CD4-positive, alpha-beta T cell treated with Interleukin-2 at 100 ng/mL for 4 hours (primary cell): ENCODE results near the gene MSX1.

Experiments
- DNase-seq: peaks from one replicate; pipeline ENCODE4 v3.0.0-alpha.2; 2020; ENCODE audit warnings: low spot score

The MSX1 gene

GRCh38 chr4:4870576-4871241, 11.2 kb downstream of the MSX1 start:
- no peak for DNase-seq

DNA sequence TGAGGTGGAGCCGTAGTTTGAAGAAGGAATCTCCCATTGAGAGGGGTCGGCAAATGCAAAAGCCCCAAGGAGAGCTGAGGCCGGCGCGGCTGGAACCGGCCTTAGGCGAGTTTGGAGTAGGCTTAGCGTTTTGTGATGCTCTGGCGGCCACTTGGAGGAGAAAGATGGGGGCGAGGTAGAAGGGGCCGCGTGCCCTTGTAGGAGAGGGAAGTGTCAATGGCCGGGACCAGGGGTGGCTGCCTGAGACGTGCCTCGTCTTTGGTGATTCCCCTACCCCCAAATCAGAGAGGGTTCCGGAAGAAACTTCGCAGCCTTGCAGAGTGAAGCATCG, 11.7 kb downstream of the MSX1 start:
- DNase-seq = no peak

DNA sequence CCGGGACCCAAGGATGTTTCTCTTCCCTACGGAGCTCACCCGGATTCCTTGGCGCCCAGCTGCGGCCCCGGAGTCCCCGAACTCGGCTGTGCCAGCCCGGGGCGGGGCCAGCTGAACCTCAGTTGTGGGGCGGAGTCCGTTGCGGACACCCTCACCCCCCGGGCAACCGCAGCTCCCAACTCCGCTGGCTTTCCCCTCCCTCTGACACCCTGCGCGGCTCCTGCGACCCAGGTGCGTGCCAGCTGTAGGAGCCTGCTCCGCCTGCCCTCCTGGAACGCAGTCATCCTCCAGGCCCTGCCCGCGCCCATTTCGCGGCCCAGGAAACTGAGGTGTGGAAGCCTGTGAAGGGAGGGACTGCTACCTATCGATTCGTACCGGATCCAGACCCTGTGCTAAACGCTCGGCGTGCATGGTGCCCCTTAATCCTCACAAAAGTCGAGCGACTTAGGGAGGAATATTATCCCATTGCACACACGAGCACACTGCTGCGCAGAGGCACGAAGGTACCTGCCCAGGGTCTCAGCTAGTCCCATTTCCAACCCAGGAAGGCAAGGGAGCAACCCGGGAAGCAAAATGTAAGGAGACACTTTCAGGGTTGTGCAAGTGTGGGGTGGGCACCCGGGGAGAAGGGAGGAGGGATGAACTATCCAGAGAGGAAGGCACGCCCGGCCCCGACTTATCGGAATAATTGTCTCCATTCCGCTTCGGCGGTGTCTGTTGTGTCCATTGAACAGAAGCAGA, 12.3 kb downstream of the MSX1 start:
- no peak for DNase-seq

DNA sequence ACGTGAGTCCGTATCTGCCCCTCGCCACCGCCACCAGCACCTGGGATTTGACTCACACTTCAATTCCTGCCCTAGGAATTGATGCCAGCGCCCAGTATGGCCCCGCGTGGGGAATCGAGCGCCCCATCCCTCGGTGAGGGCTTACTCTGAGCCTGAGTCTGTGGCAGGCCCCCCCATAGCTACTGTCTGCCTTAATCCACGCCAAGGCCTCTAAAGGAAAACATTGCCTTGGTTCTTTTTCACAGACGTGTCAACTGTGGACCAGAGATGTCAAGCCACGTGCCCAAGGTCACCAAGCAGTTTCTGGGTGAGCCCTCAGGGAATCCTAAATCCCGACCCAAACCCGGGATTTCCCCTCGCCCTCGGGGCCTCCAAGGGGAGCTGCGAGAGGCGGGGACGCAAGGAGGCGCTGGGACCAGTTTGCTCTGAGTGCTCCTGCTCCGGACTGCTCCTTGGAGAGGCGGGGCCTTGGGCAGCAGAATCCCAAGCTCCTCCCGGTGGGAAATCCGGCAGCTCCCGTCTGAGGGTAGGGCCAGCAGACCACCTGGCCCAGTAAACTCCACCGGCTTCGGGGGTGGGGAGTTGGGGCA, 12.9 kb downstream of the MSX1 start:
- DNase-seq = no peak

DNA sequence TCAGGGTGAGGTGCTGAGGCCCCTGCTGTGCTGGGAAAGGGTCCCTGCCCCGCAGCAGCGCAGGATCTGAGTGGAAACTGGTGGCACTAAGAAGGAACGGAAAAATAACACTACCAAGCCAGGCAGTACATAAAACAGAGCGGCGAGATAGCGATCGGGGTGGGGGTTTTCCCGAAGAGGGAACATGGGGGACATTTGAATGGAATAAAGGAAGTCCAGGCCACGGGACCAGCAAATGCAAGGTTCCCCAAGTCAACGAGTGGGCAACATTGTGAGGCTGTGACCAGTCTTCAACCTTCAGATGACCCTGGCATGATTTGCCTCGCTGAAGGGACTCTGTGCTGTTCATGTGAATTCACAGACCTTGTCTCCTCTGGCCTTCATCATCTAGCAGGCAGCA, 13.7 kb downstream of the MSX1 start:
- no peak for DNase-seq

- DNase-seq = no peak
These were observed 14.8 kb downstream of the MSX1 start for GRCh38 chr4:4874254-4874653.

- DNase-seq = no peak
These were observed 15.7 kb downstream of the MSX1 start for GRCh38 chr4:4875147-4875546.

DNA sequence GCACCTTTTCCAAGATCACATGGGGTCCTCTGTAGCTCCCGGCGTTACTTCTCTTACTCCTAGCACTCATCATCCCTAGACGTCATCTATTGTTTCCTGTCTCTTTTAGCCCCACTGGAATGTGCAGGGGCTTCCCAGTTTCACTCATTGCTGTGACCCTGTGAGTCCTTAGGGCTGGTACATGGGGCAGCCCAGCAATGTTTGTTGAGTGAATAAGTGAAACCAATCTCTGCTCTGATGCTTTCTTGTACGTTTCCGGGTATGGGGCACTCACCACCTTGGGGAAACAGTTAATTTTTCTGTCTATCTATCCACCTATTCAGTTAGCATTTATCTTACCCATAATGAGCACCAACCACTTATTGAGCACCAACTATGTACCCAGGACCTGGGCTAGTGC, 16.1 kb downstream of the MSX1 start:
- no peak for DNase-seq

DNA sequence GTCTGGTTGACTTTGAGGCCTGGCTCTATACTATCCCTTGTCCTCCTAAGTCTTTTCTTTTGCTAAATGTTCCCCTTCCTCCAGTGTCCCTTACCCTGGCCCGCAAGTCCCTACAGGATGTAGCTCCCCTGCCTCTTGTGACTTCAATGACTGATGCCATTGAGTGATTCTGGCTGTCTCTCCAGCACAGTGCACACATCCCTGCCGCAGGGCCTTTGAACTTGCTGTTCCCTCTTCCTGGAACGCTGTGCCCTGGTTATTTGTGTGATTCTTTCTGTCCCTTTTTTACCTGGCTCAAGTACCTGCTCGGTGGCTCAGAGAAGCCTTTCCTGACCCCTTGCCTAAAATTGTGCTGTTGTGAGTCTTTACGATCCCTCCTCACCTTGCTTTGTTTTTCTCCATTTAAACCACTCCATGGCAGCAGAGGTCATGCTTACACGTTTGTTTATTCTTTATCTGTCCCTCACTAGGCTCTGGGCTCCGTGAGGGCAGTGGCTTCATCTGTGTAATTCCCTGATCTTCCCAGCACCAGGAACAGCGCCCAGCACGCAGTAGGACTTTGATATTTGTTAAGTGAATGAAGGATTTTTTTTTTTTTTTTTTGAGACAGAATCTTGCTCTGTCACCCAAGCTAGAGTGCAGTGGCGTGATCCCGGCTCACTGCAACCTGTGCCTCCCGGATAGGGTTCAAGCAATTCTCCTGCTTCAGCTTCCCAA, 17.6 kb downstream of the MSX1 start:
- DNase-seq = no peak

DNA sequence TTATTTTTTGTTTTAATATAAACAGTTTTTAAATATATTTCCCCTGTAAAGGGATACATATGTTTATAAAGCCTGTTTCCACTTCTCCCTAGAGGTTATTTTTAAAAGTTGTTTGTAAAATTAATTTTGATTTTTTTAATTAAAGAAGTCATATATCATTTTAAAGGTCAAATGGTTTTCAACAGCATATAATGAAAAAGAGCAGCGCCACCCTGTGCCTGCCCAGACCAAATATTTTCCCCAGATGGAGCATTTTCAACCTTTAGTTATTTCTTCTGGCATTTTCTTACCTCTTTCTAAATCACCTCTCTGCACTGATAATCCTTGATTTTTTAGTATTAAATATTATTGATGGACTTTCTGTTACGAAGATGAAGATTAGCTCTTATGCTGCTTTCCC, 21.0 kb downstream of the MSX1 start:
- DNase-seq = no peak

GRCh38 chr4:4881432-4881831, 22.0 kb downstream of the MSX1 start:
- no peak for DNase-seq

DNA sequence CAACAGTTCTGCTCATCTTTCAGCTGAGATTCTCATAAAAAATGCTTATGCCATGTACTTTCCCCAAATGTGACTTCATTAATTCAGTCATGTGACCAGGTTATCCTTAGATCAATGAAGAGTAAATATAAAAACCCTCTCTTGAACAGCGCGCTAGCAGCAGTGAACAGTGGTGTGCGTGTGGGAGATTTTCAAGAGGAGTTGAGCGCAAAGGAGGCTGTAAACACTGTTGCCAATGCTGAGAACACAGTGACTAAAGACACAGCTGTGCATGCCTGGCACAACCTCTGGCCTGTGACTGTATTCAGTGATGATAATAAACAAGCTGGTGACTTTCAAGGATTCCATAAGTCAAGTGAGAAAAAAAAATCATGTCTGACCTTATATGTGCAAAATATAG, 25.1 kb downstream of the MSX1 start:
- DNase-seq = no peak

DNA sequence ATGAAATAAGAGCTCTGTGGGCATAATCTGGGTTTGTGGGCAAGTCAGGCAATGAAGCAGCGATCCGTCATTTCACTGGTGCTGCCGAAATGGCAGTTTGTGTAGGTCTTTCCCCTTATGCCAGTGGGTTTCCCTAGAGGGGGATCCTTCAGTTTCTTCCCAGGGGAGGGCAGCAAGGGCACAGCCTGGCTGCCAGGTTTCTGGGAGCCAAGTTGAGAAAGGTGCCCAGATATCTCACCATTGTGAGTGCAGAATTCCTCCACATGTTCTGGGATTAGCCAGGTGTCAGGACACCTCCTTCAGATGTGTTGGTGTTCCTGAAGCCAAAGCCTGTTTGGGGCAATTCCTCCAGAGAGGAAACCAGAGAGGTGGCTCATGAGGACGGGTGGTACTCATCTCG, 28.0 kb downstream of the MSX1 start:
- DNase-seq = no peak

- DNase-seq = no peak
These were observed 29.2 kb downstream of the MSX1 start for GRCh38 chr4:4888695-4889094.

DNA sequence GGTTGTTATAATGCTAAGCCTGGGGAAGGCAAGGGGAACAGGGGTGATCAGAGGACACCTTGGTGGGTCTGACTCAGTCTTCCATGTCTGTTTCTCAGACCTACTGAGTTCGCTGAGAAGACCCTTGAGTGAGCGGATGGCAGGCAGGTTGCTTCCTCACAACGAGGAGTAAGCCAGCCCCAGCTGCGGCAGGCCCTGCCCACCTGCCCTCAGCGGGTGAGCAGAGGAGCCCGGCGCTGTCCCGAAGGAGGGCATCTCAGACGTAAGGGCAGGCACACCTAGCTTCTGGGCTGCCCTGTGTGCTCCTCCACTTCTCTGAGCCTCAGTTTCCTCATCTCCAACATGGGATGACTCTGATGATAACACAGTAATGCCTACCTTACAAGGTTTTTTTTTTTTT, 30.3 kb downstream of the MSX1 start:
- DNase-seq = no peak

DNA sequence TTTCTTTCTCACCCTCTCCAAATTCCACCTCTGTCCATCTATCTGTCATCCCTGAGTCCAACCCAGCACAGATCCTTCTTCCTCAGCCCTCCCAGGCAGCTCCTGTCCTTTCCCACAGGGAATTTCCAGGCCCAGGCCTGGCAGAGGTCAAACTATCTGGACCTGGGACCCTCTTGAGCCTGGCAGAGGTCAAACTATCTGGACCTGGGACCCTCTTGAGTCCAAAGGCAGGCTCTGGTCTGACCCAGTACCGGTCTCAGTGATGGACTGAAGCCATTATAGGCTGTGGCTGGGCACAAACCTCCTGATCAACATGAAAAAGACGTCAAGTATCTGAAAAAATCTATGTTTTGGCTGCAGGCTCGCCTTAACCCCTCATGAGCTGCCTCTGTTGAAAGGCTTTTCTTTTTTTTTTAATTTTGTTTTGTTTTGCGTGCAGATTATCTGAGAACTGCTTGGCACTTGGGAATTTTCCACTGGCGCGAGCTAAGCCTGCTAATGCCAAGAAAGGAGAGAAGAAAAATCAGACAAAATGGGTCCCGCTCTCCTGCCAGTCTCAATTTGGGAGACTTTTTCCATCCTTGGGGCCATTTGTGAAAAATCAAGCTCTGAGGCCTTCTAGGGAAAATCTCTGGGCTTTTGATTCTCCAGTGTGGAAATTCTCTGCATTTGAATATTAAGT, 31.2 kb downstream of the MSX1 start:
- DNase-seq = no peak

GRCh38 chr4:4893721-4894120, 34.3 kb downstream of the MSX1 start:
- DNase-seq = no peak

DNA sequence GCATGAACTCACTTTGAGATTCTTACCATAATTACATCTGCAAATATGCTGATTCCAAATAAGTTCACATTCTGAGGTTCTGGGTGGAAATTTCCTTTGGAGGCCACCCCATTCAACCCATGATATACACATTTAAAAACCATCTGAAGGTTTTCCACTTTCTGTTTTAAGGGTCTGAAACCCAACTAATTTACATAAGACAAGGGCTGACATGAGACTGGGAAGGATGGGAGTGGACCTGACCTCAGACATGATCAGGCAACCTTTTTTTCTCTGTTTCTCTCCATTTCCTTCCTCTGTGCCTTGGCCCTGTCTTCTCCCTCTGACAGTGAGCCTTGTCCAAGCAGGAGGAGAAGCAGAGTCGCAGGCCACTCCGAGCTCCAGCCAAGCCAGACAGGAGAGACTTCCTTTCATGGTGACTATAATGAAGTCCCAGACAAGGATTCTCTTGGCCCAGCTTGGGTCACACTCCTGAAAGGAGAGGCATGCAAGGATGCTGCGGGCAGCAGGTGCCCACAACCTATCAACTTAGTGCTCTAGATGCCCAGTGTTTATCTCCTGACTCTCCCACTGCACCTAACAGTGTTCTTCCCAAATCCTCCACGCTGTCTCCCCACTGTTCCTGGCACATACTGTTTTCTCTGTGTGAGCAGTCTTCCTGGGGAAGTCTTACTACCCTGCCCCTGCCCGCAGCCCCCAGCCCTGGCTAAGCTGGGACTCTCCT, 39.9 kb downstream of the MSX1 start:
- no peak for DNase-seq

DNA sequence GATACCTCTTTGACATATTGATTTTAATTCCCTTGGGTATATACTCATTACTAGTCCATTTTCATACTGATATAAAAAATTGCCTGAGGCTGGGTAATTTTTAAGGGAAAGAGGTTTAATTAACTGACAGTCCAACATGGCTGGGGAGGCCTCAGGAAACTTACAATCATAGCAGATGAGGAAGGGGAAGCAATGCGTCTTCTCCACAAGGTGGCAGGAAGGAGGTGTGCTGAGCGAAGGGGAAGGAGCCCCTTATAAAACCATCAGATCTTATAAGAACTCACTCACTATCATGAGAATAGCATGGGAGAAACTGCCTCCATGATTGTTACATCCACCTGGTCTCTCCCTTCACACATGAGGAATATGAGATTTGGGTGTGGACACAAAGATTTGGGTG, 42.4 kb downstream of the MSX1 start:
- no peak for DNase-seq

DNA sequence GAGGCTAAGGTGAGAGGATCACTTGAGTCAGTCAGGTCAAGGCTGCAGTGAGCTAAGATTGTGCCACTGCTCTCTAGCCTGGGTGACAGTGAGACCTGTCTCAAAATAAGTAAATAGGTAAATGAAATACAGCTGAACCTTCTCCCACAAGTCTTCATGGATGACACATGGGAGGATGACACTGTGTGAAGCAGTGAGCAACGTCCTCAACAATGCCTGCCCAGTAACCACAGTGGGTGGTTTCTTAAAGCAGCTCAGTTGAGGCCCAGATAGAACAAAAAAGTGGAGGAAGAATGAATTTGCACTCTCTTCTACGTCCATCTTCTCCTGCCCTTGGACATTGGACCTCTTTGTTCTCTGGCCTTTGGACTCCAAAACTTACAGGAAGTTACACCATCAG, 52.7 kb downstream of the MSX1 start:
- DNase-seq = no peak

DNA sequence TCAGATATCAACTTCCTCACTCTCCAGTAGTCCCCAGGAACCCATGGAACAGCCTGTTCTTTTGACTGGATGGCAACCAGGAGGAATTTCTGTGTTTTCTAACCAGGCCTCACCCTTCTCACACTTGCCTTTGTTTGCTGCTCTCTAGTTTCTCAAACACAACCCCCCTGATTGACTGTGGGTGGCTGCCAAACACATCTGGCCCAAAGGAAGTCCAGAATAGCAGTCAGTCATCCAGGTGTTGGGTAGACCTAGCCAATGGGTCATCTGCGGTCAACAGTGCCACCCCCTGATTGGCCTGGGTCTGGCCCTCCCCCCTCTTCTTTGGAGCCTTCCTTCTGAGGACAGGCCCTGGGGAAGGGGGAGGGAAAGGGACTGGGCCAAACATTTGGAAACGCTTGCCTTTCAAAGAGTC, 53.7 kb downstream of the MSX1 start:
- no peak for DNase-seq
